Measurements from ENCODE around the gene NTHL1.
A peak's percentile ranks its signal among the peaks of the same experiment; 100 is the strongest.

NTHL1 gene

GRCh38 chr16:1991135-1991551, 56.5 kb downstream of the NTHL1 start:
- Mint-ChIP-seq H3K27me3 (ENCODE audit: low read depth) (peaks cover 66% of the 10 kb centered on the region), H3K9me3 (no peaks in the 10 kb centered on the region), H3K4me1 (peaks cover 9% of the 10 kb centered on the region), H3K4me3 (peak overlapping the region in 2 of 3 experiments; percentile 56 to 57), H3K27ac (no peak overlapping the region), H3K36me3 (ENCODE audit: low read depth) (peaks cover 18% of the 10 kb centered on the region)
- TF ChIP-seq CTCF (IDR thresholded peaks at IDR 0.05; ENCODE audit: unreplicated experiment in 3 of 3): no peak

- H3K36me3 Mint-ChIP-seq (ENCODE audit: low read depth): peaks cover 16% of the 10 kb centered on the region
- TF ChIP-seq CTCF (IDR thresholded peaks at IDR 0.05; ENCODE audit: unreplicated experiment in 3 of 3): no peak
- H3K27me3 Mint-ChIP-seq (ENCODE audit: low read depth): peaks cover 66% of the 10 kb centered on the region
- peaks cover 9% of the 10 kb centered on the region for H3K4me1 Mint-ChIP-seq
- no peak overlapping the region for H3K27ac Mint-ChIP-seq
- H3K9me3 Mint-ChIP-seq: no peaks in the 10 kb centered on the region
- H3K4me3 Mint-ChIP-seq: peak overlapping the region in 2 of 3 experiments; percentile 56 to 79
These were observed 57.1 kb downstream of the NTHL1 start for GRCh38 chr16:1990351-1991134.

GRCh38 chr16:1990101-1990350, 57.6 kb downstream of the NTHL1 start:
- TF ChIP-seq CTCF (IDR thresholded peaks at IDR 0.05; ENCODE audit: unreplicated experiment in 3 of 3): no peak
- no peaks in the 10 kb centered on the region for H3K9me3 Mint-ChIP-seq
- H3K27ac Mint-ChIP-seq: no peak overlapping the region
- peaks cover 10% of the 10 kb centered on the region for H3K4me1 Mint-ChIP-seq
- peaks cover 13% of the 10 kb centered on the region for H3K36me3 Mint-ChIP-seq (ENCODE audit: low read depth)
- H3K4me3 Mint-ChIP-seq: no peak overlapping the region
- H3K27me3 Mint-ChIP-seq (ENCODE audit: low read depth): peaks cover 62% of the 10 kb centered on the region

Data from nephron (organoid).